GM18907 (cell line): ENCODE measurements around the gene TCERG1L.

ENCODE experiments used
- ATAC-seq: cut with Tn5 transposase; IDR thresholded peaks from one replicate; pipeline ENCODE4 v1.9.1; 2021; ENCODE audit warnings: mild to moderate bottlenecking, moderate library complexity; ENCODE audit not compliant: unreplicated experiment

TCERG1L gene

DNA sequence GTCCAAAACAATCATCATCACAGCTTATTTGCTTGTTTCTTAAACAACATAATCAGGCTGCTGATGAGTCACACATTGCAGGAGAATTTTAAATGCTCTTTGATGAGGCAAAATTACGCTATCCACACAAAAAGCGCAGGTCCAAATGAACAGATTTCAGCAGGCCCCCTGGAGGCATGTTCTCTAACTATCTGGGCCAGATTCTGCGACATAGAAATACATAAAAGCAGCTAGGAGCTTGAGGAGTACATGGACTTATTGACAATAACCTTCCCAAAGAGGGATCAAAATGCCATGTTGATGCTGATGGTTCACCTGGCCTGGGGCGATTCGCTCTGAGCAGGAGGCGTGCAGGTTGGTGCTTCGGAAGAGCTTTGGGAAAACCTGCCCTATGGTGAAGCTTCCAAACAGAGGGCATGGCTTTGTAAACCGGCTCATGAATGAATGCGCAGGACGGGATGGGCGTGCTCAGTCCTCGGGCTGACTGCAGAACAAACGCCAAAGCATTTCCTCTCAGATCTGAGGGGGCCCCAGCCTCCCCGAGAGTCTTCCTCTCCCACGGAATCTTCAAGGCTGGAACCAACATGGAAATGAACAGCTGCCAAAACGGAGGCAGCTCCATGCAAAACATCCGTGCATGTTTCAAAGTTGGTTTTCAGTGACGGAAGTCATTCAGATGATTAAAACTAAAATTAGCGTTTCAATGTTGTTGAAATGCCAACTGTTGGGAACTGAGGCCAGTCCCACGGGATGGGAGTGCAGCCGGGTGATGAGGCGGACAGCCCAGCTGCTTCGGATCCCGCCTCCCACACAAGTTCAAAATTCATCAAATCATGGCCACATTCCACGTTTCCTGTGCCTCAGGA, 179.6 kb downstream of the TCERG1L start:
- ATAC-seq, result no peak

DNA sequence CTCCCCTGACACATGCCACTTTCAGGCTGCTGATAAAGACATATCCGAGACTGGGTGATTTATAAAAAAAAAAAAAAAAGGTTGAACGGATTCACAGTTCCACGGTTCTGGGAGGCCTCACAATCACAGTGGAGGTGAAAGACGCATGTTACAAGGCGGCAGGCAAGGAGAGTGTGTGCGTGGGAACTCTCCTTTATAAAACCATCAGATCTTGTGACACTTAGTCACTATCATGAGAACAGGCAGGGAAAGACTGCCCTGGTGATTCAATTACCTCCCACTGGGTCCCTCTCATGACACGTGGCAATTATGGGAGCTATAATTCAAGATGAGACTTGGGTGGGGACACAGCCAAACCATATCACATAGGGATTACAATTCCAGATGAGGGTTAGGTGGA, 181.5 kb downstream of the TCERG1L start:
- ATAC-seq, result no peak

DNA sequence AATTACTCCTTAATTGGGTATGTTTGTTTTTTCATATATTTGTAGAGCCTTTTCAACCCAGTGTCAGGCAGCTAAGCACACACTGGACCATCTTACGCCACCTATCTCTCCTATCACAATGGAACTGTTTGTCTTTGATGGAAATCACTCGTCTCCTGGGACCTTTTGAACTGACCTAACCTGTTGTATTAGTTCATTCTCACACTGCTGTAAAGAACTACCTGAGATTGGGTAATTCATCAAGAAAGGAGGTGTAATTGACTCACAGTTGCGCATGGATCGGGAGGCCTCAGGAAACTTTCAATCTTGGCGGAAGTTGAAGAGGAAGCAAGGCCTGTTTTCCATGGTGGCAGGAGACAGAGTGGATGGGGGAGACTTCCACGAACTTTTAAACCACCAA, 182.0 kb downstream of the TCERG1L start:
- ATAC-seq, result no peak

DNA sequence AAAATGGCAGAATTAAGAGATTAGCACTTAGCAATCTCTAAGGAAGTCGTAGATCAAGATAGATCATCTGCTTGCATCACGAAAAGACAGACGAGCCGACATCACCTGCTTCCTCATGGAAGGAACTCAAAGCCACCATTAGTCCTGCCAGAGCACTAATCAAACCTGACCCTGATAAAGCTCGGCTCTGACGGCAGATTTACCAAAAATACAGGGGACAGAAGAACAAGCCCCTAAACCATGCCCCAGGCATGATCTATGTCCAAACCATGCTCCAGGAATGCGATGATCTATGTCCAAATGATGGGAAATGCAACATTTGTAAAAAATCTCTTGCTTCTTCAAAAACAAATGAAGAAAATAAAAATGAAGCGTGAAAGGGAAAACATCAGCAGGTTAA, 182.8 kb downstream of the TCERG1L start:
- ATAC-seq, result no peak

DNA sequence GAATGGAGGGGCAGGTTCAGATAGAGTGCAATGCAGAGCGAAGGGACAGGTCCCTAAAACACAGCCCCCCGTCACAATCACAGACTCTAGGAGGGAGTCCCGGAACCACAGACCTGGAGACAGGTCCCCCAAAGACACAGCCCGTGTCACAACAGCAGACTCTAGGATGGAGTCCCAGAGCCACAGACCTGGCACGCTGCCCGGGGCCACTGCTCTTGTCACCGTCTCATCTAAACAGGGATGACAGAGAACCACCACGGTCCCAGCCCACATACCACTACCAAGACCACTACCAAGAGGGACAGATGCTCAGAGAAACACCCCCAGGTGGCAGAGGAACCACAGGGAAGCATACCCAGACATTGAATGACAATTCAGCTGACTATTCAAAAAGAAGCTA, 183.9 kb downstream of the TCERG1L start:
- ATAC-seq, result no peak

DNA sequence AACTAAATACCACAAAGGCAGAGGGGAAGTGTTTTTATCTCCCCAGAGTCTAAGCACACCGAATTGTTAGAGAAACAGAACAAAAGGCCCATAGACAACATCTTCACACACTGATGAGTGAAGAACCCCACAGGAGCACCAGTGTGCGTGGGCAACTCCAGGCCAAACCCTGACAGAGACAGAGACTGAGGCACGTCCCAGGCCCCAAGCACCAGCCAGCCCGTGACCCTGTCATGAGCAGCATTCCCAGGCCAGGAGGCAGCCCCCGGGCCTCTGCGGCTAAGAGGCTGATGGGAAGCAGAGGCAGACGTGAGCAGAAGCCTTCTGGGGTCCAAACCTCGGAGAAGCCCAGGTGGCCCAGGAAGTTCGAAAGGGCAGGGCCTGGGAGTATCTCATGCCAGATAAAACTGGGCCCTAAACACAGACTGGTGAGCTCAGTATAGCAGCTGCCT, 184.4 kb downstream of the TCERG1L start:
- no peak for ATAC-seq

DNA sequence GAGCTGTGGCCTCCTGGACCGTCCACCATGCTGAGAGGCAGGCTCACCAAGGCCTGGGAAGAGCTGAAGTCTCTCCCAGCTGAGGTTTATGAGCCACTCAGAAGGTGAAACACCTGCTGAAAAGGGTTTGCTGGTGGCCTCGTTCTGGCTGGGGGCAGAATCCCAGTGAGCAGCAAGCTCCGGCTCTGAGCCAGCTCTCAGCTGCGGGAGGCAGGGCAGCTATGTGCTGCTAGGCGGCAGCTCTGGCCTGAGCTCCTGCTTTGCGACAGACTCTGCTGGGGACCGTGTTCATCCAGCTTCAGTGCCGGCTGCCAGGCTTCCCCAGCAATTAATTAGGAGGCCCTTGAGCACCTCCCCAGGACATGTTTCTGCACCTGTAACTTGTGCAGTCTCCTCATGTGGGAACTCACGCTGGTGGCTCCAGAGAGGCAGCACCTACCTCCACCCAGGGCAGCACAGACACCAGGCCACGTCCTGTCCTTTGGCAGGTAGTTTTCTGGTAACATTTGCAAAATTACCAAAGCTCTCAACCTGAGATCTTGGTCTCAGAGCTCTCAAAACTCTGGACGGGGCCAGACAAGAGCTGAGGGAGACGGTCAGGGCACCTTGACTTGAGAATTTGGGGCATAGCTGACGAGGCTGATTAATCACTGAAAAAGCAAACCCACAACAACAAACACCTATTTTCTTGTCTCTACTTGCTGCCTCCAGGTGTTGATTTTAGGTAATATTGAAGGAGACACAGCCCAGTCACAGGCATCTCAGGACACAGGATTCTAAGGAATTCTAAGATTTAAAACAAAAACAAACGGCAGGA, 185.0 kb downstream of the TCERG1L start:
- no peak for ATAC-seq

DNA sequence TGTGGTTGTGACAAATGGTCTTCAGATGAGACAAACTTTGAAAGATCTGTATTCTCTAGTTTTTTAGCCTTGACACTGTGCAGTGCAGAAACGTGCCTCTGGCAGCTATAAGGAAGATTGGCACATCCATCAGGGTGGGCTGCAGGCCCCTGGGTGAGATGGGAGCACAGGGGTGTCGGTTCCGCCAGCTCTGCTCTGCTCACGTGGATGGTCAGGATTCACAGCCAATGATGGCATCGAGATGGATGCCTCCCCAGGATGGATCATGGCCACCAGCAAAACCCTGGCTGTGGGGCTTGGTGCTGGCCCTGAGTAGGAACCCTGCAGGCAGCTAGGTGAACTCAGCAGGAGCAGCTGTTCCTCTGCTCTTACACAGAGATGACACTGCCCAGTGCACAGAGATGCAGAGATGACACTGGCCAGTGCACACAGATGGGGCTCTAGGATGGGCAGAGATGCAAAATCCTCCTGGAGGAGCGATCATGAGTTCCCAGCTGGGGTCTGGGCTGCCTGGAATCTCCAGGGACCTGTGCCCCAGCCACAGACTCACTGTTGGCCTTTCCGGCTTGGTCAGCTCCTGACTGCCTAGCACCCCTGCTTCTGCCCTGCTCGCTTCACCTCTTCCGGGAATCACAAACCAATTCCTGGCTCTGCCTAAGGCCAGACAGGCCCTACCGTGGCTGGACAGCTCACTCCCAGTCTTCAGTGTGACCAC, 185.9 kb downstream of the TCERG1L start:
- ATAC-seq, result no peak

DNA sequence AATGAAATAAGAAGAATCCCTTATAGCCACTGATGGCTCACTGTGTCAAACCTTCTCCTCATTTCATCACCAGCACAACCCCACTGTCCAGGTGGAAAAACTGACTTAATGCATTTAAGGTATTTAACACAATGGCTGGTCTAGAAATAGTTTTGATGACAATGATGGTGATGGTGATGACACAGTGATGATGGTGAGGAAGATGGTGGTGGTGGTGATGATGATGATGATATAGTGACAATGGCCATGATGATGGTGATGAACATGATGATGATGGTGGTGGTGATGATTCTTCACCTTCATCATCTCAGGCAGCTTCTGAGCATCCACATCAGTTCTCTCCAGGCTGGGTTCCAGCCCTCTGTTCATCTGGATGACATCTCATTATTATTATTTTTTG, 186.6 kb downstream of the TCERG1L start:
- ATAC-seq, result no peak

DNA sequence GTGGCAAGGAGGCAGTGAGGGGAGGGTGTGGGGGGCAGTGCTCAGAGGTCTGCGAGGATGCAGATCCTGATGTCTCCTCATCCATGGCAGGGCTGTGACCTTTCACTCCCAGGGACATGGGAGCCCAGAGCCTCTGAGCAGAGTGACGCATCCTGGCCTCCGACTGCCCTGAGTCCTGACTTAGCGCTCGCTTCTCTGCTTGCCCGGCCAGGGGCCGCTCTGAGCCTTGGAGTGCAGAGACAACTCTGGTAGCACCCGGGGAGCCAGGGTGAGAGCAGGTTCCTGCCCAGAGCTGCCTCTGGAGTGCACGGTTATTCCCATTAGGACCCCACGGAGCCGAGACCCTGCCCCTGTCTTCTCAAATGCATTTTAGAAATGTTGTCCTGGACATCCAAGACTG, 188.0 kb downstream of the TCERG1L start:
- ATAC-seq, result no peak

DNA sequence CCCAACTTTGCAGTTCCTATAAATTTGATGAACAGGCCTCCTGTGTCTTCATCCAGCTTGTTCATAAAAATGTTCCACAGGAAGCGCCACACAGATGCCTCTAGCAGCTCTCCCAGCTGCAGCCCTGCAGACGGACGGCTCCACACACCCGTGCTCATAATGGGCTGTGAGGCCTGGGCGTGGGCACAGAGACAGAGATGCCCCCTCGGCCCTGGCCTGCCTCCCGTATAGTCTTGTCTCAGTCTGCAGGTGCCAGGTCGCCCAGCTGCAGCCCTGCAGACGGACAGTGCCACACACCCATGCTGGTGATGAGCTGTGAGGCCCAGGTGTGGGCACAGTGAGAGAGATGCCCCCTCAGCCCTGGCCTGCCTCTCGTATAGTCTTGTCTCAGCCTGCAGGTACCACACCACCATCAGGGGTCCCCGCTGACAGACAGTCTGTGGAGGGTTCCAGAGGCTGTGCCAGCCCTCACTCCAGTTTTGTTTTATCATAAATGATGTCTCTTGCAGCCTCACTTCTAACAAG, 189.9 kb downstream of the TCERG1L start:
- no peak for ATAC-seq

DNA sequence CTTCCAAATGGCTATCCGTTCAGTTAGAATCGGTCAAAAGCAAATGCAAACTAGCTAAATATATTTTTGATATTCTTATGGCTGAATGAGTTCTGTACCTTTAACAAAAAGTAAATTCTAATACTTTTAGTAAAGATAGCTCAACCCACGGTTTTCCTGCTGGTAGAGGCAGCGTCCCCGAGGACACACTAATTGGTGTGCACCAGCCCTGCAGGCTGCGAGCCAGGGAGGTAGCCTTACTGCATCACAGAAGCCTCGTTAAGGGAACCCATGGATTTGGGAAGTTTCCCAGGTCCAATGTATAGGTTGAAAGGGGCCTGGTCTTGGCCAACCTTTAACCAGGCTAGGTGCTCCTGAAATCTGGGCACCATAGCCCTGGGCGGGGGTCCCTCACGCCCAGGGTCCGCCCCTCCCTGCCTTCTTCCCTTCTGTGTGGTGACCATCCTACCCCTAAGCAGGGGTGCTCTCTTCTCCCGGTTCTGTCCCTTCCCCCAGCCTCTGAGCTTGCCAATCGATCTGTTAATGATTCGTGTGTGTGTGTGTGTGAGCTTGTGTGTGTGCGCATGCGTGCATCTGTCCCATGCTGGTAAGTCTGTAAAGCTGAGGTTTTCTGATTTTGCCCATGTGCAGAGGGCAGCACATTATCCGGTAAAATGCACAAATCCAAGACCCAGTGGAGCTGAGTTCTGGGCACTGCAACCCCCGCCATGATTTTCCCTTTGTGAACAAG, 191.7 kb downstream of the TCERG1L start:
- ATAC-seq, result no peak

DNA sequence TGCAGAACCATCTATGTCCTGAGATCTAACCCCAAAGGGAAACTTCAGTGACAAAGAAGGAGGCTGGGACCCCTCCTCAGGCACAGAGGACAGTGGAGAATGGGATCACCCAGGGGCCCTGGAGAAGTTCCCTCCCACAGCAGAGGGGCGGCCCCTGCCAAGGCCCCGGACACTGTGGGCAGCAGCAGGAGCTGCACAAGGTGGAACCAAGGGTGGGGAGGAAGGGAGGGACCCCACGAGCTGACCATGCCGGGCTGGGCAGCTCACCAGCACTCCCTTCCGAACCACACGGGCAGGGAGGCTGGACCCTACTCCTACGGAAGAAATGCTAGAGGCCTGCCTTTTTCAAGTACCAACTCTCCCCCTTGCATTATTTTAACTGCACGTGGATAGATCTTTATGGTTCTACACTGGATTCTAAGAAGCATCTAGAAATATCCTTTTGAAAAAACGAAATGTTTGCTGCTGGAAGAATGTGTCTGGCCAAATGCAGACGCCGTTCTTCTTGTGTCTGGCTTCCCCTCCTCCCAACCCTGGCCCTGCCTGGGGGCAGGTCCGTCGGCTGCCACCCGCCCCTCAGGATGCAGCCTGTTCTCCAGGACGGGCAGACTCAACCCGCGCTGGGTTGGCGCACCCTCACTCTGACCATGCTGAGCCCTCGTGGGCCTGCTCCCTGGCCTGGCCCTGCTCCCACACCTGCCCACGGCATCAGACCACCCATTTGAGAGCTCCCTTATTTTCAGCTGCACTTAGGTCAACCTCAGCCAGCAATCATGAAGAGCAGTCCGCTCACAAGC, 193.9 kb downstream of the TCERG1L start:
- no peak for ATAC-seq

DNA sequence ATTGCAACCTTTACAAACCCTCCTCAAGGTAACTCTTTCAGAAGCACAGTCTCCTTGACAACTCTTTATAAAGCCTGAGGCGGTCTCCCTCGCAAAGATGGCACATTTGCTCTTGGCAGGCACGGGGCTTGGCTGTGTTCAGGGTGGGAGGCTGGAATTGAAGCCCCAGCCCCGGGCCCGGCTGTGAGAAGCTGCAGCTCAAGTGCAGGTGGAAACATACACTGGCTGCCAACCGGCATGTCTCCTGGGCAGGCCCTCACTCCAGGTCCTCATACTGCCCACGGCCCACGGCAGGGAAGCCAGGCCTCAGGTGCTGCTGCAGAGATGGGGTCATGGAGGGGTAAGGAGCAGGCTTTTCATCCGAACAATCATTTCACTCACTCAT, 194.5 kb downstream of the TCERG1L start:
- no peak for ATAC-seq

DNA sequence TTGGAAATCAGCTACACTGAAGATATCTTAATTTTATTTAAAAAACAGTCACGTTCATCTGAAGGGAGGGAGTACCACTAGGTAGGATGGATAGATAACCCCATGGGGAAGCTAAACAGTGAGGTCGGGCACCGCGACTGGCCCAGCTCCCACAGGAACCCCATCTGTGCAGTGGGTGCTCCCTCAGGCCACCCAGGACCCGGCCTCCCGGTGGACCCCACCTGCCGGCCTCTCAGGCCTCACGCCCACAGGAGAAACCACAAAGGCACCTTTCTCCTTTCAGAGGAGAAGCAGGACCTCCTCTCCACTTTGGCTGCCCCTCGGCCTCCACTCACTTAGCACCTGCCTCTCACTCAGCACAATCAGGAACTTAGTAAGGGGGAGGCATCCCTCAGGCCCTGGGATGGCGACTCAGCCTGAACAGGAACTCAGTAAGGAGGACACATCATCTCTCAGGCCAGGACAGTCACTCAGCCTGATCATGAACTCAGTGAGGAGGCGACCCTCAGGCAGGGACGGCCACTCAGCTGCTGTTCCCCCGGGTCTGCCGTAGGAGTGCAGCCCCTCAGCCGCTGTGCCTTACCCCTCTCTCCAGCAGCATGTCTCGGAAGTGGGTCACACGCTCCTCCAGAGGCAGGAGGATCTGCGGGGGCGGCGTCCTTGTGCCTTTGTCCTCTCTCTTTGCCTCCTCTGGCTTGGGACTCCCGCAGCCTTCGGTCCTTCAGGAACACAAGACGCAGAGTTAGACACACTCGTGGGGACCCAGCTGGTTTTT, 195.1 kb downstream of the TCERG1L start:
- no peak for ATAC-seq

DNA sequence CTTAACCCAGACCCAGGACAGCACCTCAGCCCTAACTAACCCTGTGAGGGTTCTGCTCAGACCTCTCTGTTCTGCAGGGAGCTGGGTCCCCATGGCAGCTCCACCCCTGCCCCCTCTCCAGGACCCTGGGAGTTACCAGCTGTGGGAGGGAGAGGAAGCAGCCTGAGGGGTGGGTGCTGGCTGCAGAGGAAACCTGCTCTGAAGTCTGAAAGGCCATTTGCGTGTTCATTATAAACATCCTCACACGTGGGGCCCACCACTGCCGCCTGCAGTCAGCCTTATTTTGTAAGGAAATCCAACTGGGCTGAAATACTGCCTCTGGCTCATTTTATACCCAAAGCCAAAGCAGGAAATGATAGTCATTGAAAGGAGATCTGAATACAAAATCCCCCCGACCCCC, 195.7 kb downstream of the TCERG1L start:
- ATAC-seq, result no peak

DNA sequence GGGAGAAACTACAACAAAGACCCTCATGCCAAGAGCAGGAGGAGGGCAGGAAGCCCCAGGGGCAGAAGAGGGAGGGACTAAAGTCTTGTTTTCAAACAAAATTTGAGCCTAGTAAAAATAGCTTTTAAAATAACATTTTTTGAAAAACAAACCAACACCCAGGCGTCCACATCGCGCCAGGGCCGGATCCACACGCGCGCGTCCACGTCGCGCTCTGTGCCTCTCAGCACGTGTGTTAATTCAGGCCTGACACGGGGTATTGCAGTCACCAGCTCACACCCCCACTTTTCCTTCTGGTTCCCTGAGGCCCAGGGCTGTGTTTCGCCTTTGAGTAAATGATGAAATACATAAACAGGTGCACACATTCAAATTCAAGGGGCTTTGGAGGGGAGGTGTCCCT, 196.2 kb downstream of the TCERG1L start:
- no peak for ATAC-seq

DNA sequence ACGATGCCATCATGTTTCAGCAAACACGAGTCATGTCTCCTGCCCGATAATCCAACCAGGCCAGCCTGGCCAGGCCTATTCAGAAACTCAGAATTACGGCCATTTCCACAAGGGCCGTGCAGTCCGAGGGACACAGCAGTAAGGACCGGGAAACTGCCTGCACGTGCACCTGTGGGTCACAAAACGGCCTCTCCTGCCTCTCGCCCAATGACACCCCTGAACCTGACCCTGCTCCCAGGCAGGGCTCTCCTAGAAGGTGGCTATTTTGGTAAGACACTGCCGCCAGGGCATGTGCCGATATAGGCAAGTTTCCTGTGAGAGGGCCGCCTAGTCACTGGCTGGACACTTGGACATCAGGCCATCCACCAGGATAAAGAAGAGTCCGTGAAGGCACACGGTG, 196.7 kb downstream of the TCERG1L start:
- no peak for ATAC-seq

DNA sequence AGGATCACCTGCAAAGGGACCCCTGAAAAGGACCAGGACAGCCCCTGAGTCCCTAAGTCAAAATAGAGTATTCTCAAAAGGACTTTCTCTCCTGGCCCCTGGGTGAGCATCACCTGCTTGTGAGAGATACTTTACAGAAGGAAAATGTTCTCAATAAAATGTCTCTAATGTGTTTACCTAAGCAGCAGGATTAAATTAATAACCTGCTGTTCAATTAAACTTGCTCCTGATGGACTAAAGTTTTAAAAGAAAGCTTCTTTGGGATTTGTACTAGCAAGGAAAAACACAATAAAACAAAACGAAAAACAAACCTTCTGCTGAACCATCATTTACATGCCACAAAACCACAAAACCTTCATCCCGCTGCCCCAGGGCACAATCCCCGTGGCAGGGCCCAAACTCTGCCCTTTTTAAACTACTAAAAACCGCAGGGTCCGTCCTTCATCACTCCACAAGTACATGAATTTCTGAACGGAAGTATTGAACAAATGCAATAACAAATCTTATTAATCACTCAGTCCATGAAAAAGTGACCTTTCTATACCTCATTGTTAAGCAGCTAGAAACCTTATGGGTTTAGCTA, 197.7 kb downstream of the TCERG1L start:
- ATAC-seq, result no peak
